ENCODE data around the gene PHOSPHO1.

DNA sequence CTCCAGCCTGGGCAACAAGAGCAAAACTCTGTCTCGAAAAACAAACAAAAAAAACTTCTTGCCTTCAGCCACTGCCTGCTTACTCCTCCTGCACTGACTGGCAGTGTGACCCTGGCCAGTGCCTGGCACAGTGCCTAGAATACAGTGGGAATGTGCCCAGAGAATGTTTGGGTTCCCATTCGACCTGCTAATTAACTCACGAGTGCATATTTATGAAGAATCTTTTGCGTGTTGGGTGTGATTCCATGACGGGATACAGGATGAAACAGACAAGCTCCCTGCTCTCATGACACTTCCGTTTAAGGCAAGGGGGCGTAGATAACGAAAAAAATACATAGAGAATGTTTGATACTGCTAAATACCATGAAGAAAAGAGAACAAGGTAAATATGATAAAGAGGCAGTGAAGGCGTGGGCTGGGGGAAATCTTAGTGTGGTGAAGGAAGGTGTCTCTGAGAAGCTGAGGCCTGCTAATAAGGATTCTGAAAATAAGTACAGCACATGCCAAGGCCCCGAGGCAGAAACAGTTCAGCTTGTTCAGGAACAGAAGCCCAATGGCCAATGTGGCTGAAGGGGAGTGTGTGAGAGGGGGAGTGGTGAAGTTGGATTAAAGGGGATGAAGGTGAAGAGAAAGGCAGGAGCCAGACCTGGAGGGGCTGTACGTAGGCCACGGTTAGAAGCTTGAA is 15.8 kb downstream of the PHOSPHO1 start:
- no peak for TF ChIP-seq POLR2AphosphoS5 (IDR thresholded peaks at IDR 0.05; ENCODE audit: low read depth)
- TF ChIP-seq, protein P1, sequence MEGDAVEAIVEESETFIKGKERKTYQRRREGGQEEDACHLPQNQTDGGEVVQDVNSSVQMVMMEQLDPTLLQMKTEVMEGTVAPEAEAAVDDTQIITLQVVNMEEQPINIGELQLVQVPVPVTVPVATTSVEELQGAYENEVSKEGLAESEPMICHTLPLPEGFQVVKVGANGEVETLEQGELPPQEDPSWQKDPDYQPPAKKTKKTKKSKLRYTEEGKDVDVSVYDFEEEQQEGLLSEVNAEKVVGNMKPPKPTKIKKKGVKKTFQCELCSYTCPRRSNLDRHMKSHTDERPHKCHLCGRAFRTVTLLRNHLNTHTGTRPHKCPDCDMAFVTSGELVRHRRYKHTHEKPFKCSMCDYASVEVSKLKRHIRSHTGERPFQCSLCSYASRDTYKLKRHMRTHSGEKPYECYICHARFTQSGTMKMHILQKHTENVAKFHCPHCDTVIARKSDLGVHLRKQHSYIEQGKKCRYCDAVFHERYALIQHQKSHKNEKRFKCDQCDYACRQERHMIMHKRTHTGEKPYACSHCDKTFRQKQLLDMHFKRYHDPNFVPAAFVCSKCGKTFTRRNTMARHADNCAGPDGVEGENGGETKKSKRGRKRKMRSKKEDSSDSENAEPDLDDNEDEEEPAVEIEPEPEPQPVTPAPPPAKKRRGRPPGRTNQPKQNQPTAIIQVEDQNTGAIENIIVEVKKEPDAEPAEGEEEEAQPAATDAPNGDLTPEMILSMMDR (IDR thresholded peaks at IDR 0.05; ENCODE audit: insufficient read depth, low read length), result no peak
